Glutamatergic neuron (in vitro differentiated cells): Measurements from ENCODE around the gene CFAP58. TPM values are rescaled to one million over a fixed set of nuclear protein-coding genes. Genes with fewer than 3 reads are reported as not detected.

Source experiments
- DNase-seq: peaks from one replicate; pipeline ENCODE4 v3.0.0; 2022
- H3K27ac Mint-ChIP-seq: one replicate; pipeline ENCODE4 v1.8.0; 2020; ENCODE audit warnings: mild to moderate bottlenecking, mixed read lengths, inconsistent platforms; ENCODE audit not compliant: unreplicated experiment
- H3K27me3 Mint-ChIP-seq: one replicate; pipeline ENCODE4 v1.8.0; 2020; ENCODE audit warnings: mild to moderate bottlenecking, moderate library complexity, mixed read lengths, inconsistent platforms; ENCODE audit not compliant: unreplicated experiment
- H3K36me3 Mint-ChIP-seq: one replicate; pipeline ENCODE4 v1.8.0; 2020; ENCODE audit warnings: mild to moderate bottlenecking, mixed read lengths, inconsistent platforms; ENCODE audit not compliant: unreplicated experiment
- H3K4me1 Mint-ChIP-seq: one replicate; pipeline ENCODE4 v1.8.0; 2020; ENCODE audit warnings: mild to moderate bottlenecking, low read depth, mixed read lengths, inconsistent platforms; ENCODE audit not compliant: unreplicated experiment
- H3K4me3 Mint-ChIP-seq: one replicate; pipeline ENCODE4 v1.8.0; 2020; ENCODE audit warnings: mild to moderate bottlenecking, mixed read lengths, inconsistent platforms; ENCODE audit not compliant: unreplicated experiment
- H3K9me3 Mint-ChIP-seq: one replicate; pipeline ENCODE4 v1.8.0; 2020; ENCODE audit warnings: mild to moderate bottlenecking, moderate library complexity, mixed read lengths, inconsistent platforms; ENCODE audit not compliant: unreplicated experiment
- total RNA-seq: library from RNA; stranded (reverse); fragmentation: NEBNext Ultra II Directional; extraction: Animal tissue kit (Norgen Biotek cat#: 25700); gene quantifications from one replicate; pipeline ENCODE4 v1.2.1, GENCODE V29; 2021; ENCODE audit not compliant: unreplicated experiment
- TF ChIP-seq, protein P1 (sequence below): fragments of 200-600 bp; sonication (generic); IDR thresholded peaks from one replicate; pipeline ENCODE4 v1.5.0; 2021; ENCODE audit not compliant: partially characterized antibody, unreplicated experiment

CFAP58 gene
- total RNA-seq, 1 donor from 2014 or later, result 2.2 TPM

DNA sequence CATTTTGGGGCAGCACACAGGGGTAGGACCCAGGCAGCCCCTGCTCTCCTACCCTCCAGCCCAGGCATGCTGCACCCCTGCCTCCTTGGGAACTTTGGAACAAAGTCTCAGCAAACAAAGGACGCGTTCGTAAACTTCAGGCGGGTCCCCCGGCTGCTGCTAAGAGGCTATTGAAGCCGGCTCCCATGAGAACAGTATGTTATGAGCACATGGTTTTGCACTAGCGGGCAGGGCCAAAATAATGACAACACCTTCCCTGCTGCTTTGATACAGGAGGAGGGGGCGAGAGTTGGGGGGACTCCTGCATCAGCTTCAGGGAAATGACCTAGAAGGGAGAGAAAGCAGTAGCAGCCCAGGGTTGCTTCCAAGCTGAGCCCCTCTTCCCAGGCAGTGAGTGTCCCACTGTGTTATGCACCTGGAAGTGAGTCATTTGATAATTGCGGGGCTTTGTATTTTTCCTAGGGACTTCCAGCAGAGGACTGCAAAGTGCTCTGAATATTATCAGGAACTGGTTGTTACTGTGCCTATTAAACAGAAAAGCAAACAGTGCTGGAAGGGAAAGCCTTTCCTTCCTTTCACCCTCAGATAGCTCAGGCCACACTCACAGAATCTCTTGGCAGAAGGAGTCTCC lies 22.3 kb upstream of the CFAP58 start:
- TF ChIP-seq, protein P1, sequence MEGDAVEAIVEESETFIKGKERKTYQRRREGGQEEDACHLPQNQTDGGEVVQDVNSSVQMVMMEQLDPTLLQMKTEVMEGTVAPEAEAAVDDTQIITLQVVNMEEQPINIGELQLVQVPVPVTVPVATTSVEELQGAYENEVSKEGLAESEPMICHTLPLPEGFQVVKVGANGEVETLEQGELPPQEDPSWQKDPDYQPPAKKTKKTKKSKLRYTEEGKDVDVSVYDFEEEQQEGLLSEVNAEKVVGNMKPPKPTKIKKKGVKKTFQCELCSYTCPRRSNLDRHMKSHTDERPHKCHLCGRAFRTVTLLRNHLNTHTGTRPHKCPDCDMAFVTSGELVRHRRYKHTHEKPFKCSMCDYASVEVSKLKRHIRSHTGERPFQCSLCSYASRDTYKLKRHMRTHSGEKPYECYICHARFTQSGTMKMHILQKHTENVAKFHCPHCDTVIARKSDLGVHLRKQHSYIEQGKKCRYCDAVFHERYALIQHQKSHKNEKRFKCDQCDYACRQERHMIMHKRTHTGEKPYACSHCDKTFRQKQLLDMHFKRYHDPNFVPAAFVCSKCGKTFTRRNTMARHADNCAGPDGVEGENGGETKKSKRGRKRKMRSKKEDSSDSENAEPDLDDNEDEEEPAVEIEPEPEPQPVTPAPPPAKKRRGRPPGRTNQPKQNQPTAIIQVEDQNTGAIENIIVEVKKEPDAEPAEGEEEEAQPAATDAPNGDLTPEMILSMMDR, result no peak
- Mint-ChIP-seq H3K36me3 (no peaks in the 10 kb centered on the region), H3K4me3 (peak overlapping the region; percentile 45), H3K27me3 (peaks cover 16% of the 10 kb centered on the region), H3K9me3 (peaks cover 16% of the 10 kb centered on the region), H3K4me1 (peaks cover 75% of the 10 kb centered on the region), H3K27ac (peak overlapping the region; percentile 86)
- no peak for DNase-seq

GRCh38 chr10:104332243-104333031 lies 21.2 kb upstream of the CFAP58 start:
- peak overlapping the region; percentile 85 for H3K27ac Mint-ChIP-seq
- H3K4me1 Mint-ChIP-seq, result peaks cover 71% of the 10 kb centered on the region
- peaks cover 10% of the 10 kb centered on the region for H3K27me3 Mint-ChIP-seq
- TF ChIP-seq, protein P1, result no peak
- DNase-seq, result no peak
- H3K9me3 Mint-ChIP-seq, result peaks cover 20% of the 10 kb centered on the region
- peak overlapping the region; percentile 61 for H3K4me3 Mint-ChIP-seq
- no peaks in the 10 kb centered on the region for H3K36me3 Mint-ChIP-seq

DNA sequence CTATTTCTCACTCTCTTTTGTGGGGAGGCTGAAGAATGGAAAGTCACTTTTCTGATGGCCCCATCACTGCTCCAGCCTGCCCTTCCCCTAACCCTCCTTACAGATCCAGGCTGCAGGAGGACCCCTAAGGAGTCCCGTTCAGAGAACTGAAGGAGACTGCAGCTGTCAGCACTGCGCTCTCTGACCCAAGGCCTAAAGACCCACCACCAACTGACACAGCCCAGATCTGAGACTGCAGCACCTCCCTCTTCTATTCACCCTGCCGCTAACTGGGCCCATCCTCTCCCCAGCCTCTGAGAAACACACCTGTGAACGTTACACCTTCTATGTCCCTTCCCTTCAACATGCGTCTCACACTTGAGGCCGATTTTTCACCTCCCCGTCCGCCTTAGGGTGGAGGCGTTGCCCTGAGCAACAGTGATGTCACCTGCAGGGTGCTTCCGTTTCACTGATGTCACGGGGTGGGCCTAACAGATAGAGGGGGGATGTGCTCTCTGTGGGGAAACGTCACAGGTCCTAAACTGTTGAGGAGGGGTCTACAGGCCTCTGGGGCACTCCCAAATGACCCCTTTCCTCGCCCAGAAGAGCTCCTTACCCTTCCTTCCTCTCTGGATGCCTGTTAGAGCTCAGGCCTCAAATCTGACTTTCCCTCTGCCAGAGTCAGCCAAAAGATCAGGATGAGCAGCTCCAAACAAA lies 20.5 kb upstream of the CFAP58 start:
- peaks cover 10% of the 10 kb centered on the region for H3K27me3 Mint-ChIP-seq
- peaks cover 65% of the 10 kb centered on the region for H3K4me1 Mint-ChIP-seq
- H3K9me3 Mint-ChIP-seq, result peaks cover 18% of the 10 kb centered on the region

GRCh38 chr10:104333728-104334373 lies 19.8 kb upstream of the CFAP58 start:
- no peak for DNase-seq
- TF ChIP-seq, protein P1, result no peak
- Mint-ChIP-seq H3K9me3 (peaks cover 15% of the 10 kb centered on the region), H3K36me3 (no peaks in the 10 kb centered on the region), H3K4me1 (peaks cover 60% of the 10 kb centered on the region), H3K27ac (peak overlapping the region; percentile 93), H3K4me3 (peak overlapping the region; percentile 89), H3K27me3 (peaks cover 8% of the 10 kb centered on the region)

More for the DNA sequence above, 20.5 kb upstream of the CFAP58 start:
- Mint-ChIP-seq H3K4me3 (peak overlapping the region; percentile 61), H3K36me3 (no peaks in the 10 kb centered on the region), H3K27ac (peak overlapping the region; percentile 85)
- TF ChIP-seq, protein P1, result no peak
- no peak for DNase-seq
